Measurements from ENCODE around the gene C12orf76. TPM values are rescaled to one million over a fixed set of nuclear protein-coding genes. Genes with fewer than 3 reads are reported as not detected.

Gene C12orf76
- total and polyA plus RNA-seq, 2 of the 4 experiments (the other 2 are of a cell fraction) = 5.0 to 7.1 TPM

- Histone ChIP-seq H3K4me2 (ENCODE audit: low read depth, low read length) (no peak overlapping the region), H3K56ac (ENCODE audit: extremely low read depth, insufficient read depth, low read length) (no peak overlapping the region), H3K4ac (ENCODE audit: low read depth, low read length) (no peak overlapping the region), H3K9me3 (ENCODE audit: control insufficient read depth, insufficient read depth, low read length) (no peaks in the 10 kb centered on the region), H3K27ac (ENCODE audit: insufficient read depth, low read length) (no peak overlapping the region), H2AFZ (replicated peaks; ENCODE audit: low read length, poor library complexity) (no peak overlapping the region), H3K36me3 (ENCODE audit: control insufficient read depth, insufficient read depth, low read length) (peaks cover 2% of the 10 kb centered on the region), H3K4me1 (ENCODE audit: control insufficient read depth, insufficient read depth, low read length) (peaks cover 8% of the 10 kb centered on the region), H4K20me1 (ENCODE audit: insufficient read depth, low read length) (peaks cover 27% of the 10 kb centered on the region), H2BK5ac (ENCODE audit: low read depth, low read length, poor library complexity, severe bottlenecking) (no peak overlapping the region), H2BK120ac (ENCODE audit: low read depth, low read length) (no peak overlapping the region), H4K5ac (ENCODE audit: low read depth, low read length) (no peak overlapping the region), H3K4me3 (ENCODE audit: insufficient read depth, low read depth, low read length) (no peak overlapping the region), H3K79me1 (ENCODE audit: low read depth in 1 of 2, low read length in 2 of 2) (peaks cover 12 to 53% of the 10 kb centered on the region in 2 experiments; a peak in 3 of 4 replicates), H3K9me1 (ENCODE audit: insufficient read depth, low read length) (peaks cover 4% of the 10 kb centered on the region; the same call in 1 of the 2 replicates), H3K18ac (ENCODE audit: low read depth, low read length) (no peak overlapping the region), H4K8ac (ENCODE audit: low read depth in 2 of 2, low read length in 2 of 2) (no peak overlapping the region), H4K91ac (ENCODE audit: insufficient read depth, low read depth, low read length) (no peak overlapping the region), H2BK15ac (ENCODE audit: low read depth, low read length) (no peak overlapping the region), H3K9ac (ENCODE audit: low read depth, low read length) (no peak overlapping the region), H2AK9ac (replicated peaks; ENCODE audit: low read depth, low read length, poor library complexity) (no peak overlapping the region), H2BK20ac (ENCODE audit: low read depth, low read length) (no peak overlapping the region), H2AK5ac (ENCODE audit: low read depth, low read length) (no peak overlapping the region), H3K27me3 (ENCODE audit: control insufficient read depth, insufficient read depth, low read length) (no peaks in the 10 kb centered on the region), H3K23ac (ENCODE audit: low read depth, low read length) (no peak overlapping the region), H3K14ac (replicated peaks; ENCODE audit: low read depth, low read length) (no peak overlapping the region)
- ChIA-PET CTCF (no interaction called here), POLR2A (ENCODE audit: unreplicated experiment) (no interaction called here)
- BruUV-seq (replicated peaks) = no TSS peak
- TF ChIP-seq CEBPB (IDR thresholded peaks at IDR 0.05; ENCODE audit: low read depth, low read length) (no peak), RFX5 (IDR thresholded peaks at IDR 0.05; ENCODE audit: low read depth, low read length) (no peak), CTCF (conservative IDR thresholded peaks at IDR 0.05; ENCODE audit: low read depth, low read length) (no peak), NFE2L2 (IDR thresholded peaks at IDR 0.05; ENCODE audit: low read depth, low read length) (no peak), FOS (IDR thresholded peaks at IDR 0.05; ENCODE audit: low read depth, low read length) (no peak), RAD21 (IDR thresholded peaks at IDR 0.05; ENCODE audit: low read length) (no peak)
- intact Hi-C loops (cut with micrococcal nuclease) = loop anchor here (5.0 kb wide), 2 partner anchors 50 to 65 kb away; no protein-coding TSS in a partner anchor
- in situ Hi-C loops (cut with MboI; ENCODE audit: low sequenced_read_pairs) = no loop called here
- 93% methylated on average over 2 of the region's 4 CpGs; no CpG with 5 or more reads in 1 of the 2 experiments for WGBS, 2 experiments (ENCODE audit: extremely low coverage in 2 of 2, insufficient read length in 1 of 2)
- ATAC-seq (ENCODE audit: low read depth) (no peak), DNase-seq (no peak)
- dilution Hi-C loops (cut with HindIII; ENCODE audit: low sequenced_read_pairs, unreplicated experiment) = no loop called here
Measured at GRCh38 chr12:109997393-109997792, 50.9 kb downstream of the C12orf76 start.
